Measurements from ENCODE around the gene TPRN.
A peak's percentile ranks its signal among the peaks of the same experiment; 100 is the strongest.

The TPRN gene

DNA sequence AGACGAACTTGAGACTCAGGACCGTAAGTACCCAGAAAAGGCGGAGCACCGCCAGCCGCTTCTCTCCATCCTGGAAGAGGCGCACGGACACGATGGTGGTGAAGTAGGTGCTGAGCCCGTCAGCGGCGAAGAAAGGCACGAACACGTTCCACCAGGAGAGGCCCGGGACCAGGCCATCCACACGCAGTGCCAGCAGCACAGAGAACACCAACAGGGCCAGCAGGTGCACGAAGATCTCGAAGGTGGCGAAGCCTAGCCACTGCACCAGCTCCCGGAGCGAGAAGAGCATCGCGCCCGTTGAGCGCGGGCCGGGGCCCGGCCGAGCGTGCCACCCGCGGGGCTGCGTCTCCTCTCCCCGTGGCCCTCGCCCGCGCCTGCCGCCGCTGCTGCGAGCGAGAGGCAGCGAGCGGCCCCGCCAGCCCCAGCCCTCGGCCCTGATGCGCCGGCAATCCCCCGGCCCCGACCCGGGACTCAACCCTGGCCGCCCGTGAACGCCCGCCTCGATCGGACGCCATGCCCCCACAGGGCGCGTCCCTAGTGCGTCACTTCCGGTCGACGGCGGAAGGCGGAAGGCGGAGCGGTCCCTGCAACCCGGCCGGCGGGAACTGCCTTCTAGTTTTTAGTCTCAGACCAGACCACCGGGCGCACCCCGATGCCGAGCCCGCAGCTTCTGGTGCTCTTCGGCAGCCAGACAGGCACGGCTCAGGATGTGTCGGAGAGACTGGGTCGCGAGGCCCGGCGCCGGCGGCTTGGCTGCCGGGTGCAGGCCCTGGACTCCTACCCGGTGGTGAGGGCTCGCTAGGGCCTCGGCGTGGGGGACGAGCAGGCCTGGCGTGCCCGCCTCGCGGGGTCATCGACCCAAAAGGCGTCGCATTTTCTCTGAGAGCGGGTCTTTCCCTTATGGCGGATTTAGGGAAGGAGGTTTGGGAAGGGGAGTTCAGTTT, 4.9 kb upstream of the TPRN start, which contains the start of the genes NDOR1 and TMEM203:
NDOR1 (plus strand) TSS at position 575 of the 944 bp plus-strand sequence; CDS start at position 653, 78 bp downstream.
TMEM203 (minus strand) TSS at position 523 of the 944 bp plus-strand sequence; CDS start at position 289, 234 bp downstream.
- peak; percentile 87 for DNase-seq

DNA sequence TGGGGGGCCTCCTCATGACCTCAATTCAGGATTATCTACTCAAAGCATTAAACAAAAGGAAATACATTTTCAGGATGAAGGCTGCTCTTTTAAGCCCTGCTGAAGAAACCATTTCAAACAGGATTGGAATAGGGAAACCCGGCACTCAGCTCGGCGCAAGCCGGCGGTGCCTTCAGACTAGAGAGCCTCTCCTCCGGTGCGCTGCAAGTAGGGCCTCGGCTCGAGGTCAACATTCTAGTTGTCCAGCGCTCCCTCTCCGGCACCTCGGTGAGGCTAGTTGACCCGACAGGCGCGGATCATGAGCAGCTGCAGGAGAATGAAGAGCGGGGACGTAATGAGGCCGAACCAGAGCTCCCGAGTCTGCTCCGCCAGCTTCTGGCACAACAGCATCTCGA, 4.2 kb upstream of the TPRN start:
- no peak for DNase-seq

GRCh38 chr9:137202966-137203365, 2.4 kb upstream of the TPRN start:
- no peak for DNase-seq

DNA sequence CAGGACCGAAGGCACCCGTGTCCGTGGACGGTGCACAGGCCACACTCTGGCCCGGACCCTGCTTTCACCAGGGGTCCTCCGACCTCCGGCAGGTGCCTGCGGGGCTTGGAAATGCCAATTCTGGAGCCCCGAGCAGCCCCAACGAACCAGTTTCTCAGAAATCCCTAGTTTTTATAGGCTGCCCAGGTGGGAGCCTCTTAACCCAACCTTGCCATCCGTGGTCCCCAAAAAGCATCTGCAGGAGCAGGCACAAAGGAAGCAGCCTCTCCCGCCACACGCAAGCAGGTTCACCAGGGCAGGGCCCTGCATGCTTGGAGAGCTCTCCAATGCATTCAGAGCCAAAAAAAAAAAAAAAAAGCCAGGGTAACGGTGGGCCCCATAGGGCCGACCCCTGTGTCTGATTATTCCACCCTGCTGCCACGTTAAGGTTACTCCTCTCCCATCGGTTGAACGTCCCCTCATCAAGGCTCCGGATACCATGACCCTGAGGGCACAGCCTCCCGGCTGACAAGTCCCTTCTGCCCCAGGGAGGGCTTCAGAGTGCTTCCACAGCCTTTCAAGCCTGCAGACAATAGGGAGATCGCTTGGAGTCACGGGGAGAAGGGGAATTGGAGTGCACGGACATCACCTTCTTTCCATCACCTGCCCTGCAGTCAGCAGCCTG, 796 bp upstream of the TPRN start:
- no peak for DNase-seq

DNA sequence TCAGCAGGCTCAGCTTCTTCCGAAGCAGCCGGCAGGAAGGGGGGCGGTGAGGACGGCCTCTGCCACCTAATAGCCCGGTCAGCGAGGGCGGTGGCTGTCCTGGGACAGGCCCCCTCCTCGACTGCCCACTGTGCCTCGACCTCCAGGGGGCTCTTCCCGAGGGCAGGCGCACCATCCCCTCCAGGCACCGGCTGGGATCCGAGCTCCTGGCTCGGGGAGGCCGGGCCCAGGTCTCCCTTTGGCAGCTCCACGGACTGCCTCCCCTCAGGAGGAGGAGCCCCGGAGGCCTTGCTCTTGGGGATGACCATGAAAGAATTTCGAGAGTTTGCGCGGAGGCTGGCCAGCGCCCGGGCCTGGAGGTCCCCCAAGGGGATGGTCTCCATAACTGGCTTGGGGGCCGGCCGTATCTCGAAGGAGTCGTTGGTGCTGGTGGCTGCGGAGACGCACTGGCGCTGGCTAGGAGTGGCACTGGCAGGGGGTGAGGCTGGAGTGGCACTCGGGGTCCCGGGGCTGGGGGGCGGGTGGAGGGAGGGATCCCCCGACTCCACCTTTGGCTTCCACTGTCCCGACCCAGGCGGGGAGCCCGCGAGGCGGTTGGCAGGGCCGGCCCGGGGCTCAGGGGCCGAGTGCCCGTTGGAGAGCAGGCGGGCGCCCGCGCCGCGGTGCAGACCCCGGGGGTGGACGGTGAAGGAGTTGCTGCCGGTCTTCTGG, 975 bp downstream of the TPRN start:
- no peak for DNase-seq

- DNase-seq = no peak
Observed at GRCh38 chr9:137198902-137199283, 1.6 kb downstream of the TPRN start.

- no peak for DNase-seq
Observed at GRCh38 chr9:137198051-137198901, 2.3 kb downstream of the TPRN start.

DNA sequence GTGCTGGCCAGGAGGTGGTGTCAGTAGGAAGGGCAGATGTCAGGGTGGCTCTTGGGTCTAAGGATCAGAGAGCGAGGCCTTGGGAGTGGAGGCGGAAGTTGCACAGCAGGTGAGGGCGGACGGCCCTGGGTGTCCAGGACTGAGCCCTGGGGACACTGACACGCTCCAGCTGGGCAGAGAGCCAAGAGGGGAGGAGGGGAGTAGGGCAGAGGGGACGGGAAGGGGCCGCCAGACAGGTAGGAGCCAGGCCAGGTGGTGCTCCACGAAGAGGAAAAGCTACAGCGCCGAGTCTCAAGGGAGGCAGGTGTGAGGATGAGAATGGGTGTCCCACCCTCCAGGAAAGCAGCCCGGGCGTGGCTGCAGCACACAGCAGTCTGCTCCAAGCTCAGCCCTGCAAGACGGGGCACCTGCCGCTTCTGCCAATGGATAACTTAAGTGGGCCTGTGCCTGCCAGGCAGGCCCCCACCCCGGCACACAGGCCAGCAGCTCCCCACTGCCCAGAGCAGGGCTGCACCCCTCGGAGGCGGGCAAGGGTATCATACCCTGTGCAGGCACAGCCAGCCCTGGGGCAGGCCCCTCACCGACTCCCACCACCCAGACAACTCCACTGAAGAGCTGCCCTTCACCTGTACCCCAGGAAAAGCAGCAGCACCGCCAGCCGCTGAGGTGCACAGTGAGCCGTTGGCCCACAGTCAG, 4.9 kb downstream of the TPRN start:
- no peak for DNase-seq

- no peak for DNase-seq
Observed at GRCh38 chr9:137194909-137195308, 5.6 kb downstream of the TPRN start.

- no peak for DNase-seq
Observed at GRCh38 chr9:137194388-137194787, 6.2 kb downstream of the TPRN start.

DNA sequence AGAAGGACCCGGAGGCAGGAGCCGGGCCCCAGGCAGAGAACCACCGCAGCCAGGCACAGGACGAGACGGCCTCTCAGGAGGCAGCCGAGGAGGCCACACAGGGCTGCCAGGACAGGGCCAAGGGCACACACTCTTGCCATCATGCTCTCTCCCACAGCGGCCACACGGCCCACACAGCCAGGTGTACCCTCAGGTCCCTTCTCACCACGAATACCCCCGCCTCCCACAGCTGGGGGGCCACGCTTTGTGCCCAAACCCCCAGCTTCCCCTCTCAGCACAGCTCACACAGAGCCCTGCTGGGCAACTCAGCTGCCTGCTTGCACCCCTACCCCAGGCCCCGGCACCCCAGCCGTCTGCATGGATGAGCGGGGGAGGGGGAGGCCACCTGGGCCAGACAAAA, 6.8 kb downstream of the TPRN start:
- no peak for DNase-seq

DNA sequence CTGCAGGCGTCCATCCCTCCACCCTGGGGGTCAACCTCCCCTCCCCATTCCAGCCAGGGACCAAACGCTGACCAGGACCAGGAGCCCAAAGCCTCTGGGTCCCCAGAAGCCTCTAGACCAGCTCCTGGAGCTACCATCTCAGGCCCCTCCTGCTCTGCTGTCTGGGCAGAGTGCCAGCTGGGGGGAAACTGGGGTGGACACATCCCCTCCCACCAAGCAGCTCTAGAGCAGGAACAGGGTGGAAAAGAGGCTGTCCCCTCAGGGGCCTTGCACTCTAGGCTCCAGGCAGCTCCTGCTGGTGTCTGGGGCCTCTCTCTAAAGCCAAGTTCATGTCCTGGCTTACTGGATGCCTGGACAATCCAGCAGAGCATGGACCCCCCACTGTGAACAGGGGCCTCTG, 7.7 kb downstream of the TPRN start:
- DNase-seq = no peak

- DNase-seq = no peak
Observed at GRCh38 chr9:137192448-137192780, 8.1 kb downstream of the TPRN start.

DNA sequence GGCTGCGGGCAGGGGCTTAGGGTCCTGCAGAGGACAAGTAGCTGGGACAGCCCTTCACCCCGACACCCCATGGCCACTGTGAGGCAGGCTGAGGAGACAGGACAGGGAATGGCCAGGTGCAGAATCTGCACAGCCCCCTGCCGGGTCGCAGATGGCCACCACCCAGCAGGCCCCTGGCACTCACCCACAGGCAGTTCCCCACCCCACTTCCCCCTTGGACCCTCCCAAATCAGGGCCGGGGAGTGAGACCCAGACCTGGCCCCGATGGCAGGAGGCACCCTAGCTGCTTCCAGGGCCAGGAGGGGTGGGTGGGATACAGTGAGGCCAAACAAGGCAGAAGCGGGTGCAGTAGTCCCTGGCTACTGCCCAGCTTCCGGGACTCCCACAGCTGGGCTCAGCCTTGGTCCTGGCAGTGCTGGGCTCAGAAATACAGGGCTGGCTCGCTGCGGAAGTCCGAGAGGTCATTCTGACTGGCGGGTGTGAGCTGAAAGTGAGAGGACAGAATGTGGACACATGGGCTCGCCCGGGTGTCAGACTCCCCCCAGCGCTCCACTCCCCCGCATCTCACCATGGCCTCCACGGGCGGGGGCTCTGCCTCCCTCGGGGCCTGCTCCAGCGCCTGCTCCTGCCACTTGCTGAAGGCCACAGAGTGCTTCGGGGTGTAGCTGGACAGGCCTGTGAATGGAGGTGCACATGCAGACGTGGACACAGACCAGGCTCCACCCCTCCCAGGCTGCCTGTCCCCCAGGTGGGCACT, 8.7 kb downstream of the TPRN start:
- DNase-seq = no peak

GRCh38 chr9:137191245-137191644, 9.3 kb downstream of the TPRN start:
- DNase-seq = no peak

DNA sequence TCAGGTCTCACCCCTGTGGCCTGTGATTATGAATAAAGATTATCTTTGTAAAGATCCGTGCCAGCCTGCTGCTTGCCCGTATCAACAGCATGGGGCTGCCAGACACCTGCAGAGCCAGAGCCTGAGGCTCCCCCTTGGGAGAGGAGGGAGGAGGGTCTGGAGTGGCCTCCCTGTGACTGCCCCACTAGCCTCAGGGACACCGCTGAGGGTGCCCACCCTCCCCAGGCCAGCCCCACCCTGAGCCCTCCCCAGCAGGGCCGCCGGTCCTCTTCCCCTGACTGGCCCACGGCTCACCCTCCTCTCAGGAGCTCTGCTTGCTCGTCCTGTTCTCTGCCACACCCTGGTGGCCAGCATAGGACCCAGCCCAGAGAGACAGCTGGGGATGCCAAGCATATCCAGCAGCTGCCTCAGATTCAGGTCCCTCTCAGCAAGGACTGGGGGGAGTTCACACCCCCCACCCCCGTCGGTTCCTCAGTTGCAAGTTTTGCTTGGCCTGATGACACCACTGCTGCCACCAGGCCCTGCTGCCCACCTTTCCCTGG, 10.2 kb downstream of the TPRN start:
- no peak for DNase-seq

GRCh38 chr9:137189297-137190295, 10.9 kb downstream of the TPRN start:
- DNase-seq = no peak

DNA sequence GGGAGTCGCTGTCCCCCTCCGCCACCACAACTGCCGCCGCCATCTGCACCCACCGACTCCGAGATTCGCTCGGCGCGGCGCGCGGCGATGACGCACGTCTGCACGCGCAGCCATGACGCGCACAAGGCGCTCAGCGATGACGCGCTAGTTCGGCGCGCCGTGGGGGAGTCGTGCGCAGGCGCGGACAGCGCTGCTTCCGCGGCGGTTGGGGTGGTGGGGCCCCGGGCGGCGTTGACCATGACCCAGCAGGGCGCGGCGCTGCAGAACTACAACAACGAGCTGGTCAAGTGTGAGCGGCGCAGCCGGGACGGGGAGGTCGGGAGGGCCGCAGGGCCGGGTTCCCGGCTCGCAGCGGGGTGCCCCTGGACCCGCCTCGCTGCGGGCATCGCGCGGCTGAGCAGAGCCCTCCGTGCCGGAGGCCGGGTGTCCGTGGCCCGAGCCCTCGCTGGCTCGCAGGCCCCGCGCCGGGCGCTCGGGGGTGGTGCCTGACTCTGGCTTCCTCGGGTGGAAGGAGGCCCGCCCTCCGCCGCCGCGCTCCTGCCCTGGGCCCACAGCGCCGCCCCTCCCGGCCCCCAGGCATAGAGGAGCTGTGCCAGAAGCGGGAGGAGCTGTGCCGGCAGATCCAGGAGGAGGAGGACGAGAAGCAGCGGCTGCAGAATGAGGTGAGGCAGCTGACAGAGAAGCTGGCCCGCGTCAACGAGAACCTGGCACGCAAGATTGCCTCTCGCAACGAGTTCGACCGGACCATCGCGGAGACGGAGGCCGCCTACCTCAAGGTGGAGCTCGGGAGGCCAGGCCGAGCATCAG, 11.8 kb downstream of the TPRN start, which contains the start of the genes ANAPC2 and SSNA1:
ANAPC2 (minus strand) TSS at position 71 of the 807 bp plus-strand sequence; CDS start at position 43, 28 bp downstream.
SSNA1 (plus strand) TSS at position 187 of the 807 bp plus-strand sequence; CDS start at position 238, 51 bp downstream.
- DNase-seq = peak; percentile 92

All from inflammatory macrophage treated with lipopolysaccharide for 4 hours (primary cell).